NCI-H1436 (cell line): ENCODE data around the gene HES5.
"Not testable (repeated sequence)": the region's sequence is repeated elsewhere in the genome, so short reads cannot be mapped to it uniquely, and the experiment has no call there.

Source experiments
- DNase-seq: peaks from one replicate; lab custom pipeline; 2025; lab: John Stamatoyannopoulos, UW

The HES5 gene

DNA sequence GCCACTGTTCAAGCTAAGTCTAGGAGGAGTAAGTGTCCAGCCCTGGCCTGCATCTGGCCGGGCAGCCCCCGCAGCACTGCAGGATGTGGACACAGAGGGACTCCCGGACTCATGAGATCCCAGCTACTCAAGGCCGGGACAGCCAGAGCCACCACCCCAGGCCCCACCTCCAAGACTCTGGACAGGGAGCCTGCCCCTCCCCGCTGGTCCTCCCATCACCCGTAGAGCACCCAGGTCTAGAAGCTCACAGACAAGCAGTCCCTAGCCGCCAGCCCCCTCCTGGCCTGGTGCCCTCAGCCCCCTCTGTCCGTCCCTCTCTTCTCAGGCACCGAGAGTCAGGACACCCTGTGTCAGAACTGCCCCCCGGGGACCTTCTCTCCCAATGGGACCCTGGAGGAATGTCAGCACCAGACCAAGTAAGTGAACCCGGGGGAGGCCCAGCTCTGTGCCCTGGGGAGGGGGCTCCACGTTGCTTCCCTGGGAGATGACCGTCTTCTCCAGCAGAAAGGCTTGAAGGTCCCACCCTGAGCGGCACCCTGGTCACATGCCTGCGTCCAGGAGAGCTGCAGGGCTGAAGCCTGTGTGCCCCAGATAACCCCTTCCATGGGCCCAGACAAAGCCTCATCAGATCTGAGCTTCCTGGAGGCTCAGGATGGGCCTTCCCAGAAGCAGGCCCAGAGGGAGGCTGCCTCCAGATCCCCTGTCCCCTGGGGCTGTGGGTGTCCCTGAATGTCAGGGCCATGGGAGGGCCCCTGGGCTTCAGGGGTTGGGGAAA is 30.4 kb upstream of the HES5 start:
- DNase-seq: no peak

DNA sequence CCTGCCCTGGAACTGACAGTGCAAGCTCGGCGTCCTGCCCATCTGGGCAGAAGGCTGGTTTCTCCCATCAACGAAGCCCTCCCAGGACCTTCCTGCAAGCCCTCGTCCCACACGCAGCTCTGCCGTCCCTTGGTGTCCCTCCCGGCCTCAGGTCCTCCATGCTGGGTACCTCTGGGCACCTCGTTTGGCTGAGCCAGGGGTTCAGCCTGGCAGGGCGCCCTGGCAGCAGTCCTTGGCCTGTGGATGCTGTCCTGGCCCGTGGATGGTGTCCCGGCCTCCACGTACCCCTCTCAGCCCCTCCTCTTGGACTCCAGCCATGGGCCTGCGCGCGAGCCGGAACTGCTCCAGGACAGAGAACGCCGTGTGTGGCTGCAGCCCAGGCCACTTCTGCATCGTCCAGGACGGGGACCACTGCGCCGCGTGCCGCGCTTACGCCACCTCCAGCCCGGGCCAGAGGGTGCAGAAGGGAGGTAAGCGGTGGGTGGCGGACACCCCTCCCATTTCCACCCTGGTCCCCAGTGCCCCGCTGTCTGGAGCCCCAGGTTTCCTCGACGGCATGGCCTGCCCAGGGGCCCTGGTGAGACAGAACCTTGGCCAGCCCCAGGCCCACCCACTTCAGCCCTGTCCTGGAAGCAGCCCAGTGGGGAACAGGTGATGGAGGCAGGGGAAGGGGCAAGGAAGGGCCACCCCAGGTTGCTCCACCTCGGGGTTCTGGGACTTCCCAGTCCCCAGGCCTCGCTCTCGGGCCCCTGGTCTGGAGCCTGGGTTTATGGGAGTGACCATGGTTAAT is 29.6 kb upstream of the HES5 start:
- DNase-seq: no peak

DNA sequence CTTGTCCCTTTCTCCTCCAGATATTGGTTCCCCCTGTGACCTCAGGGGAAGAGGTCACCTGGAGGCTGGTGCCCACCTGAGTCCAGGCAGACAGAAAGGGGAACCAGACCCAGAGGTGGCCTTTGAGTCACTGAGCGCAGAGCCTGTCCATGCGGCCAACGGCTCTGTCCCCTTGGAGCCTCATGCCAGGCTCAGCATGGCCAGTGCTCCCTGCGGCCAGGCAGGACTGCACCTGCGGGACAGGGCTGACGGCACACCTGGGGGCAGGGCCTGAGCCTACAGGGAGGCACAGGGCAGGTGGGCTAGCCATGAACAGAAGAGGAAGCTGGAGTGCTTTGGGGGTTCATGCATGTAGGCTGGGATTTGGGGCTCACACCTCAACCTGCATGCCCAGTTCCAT is 28.8 kb upstream of the HES5 start:
- DNase-seq: no peak

DNA sequence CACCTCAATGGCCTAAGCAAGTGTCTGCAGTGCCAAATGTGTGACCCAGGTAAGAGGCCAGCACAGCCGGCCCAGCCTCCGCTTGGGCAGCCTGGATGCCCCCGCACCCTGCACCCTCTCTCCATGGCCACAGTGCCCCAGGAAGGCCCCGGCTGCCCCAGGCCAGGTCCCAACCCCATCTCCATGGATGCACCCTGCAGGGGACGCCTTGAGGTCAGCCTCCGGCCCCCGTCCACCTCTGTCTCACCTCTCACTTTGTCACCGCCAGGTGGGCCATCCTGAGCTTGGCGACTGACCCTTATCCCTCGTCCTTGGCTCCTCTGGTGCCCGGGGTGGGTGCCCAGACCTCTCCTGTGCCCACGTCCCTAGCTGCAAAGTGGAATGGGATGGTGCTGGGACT is 28.4 kb upstream of the HES5 start:
- no peak for DNase-seq

DNA sequence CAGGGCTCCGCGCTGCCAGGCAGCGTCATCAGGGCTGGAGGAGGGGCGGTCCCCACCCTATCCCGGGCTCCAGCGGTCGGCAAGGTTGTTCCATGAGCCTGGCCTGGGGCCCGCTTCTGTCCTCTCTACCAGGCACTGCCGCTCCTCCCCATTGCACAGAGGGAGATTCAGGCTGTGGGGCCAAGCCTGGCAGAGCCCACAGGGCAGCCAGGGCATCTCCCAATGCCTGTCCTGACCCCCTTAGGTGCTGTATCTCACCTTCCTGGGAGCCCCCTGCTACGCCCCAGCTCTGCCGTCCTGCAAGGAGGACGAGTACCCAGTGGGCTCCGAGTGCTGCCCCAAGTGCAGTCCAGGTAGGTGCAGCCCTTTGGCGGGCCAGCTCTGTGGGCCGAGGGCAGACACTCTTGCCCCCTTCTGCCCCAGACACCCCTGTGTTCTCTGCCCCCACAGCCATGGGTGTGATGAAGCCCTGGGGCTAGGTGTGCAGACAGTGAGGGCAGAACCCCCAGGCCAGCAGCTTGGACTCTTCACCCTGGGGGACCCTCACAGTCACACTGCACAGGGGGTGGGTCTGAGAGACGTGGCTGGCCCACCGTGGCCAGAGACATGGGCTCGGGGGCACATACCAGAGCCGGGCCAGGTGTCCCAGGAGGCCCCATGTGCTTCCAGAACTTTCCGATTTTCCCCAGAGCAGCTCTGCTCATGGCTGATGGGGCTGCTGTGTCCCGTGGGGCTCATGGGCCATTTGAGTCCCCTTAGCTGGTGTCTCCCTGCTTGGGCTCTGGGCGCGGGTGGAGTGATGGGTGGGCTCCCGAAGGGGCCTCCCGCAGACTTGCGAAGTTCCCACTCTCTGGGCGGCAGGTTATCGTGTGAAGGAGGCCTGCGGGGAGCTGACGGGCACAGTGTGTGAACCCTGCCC is 27.7 kb upstream of the HES5 start:
- no peak for DNase-seq

DNA sequence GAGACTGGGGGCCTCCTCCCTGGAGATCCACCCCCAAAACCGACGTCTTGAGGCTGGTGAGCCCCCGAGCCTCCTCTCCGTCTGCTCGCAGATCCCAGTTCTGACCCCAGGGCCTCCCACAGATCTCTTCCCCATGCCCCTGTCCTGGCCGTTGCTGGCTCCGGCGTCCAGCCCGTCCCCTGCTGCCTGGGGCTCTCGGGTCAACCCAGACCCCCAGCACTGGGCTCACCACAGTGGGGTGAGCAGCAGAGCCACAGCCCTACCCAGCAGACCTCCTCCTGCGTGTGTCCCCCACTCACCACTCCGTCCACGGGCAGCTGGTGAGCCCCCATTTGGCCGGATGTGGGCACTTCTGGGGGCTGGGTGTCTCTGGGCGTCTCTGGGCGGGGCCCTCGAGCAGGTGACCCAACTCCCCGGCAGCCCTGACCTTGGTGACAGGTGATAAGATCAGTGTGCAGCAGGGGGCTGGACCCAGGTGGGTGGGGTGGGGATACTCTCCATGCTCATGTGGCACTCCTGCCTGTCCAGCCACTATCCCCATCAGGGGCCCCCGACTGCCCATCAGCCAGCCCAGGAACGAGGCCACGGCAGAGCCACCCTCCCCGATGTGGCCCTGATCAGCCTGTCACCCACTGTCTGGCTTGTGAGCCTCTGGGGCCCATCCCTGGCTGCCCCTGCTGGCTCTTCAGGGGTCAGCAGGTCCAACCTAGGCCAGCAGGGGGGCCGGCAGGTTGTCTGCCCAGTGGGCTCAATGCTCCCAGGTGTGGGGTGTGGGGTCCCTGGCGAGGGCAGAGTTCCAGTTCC is 26.8 kb upstream of the HES5 start:
- DNase-seq: no peak

DNA sequence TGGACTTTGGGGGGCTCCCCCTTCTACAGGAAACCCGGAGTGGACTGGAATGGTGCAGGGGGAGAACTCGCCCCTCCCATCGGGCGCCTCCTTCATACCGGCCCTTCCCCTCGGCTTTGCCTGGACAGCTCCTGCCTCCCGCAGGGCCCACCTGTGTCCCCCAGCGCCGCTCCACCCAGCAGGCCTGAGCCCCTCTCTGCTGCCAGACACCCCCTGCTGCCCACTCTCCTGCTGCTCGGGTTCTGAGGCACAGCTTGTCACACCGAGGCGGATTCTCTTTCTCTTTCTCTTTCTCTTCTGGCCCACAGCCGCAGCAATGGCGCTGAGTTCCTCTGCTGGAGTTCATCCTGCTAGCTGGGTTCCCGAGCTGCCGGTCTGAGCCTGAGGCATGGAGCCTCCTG is 26.2 kb upstream of the HES5 start, which contains the start of gene TNFRSF14:
TNFRSF14 (plus strand) TSS at position 95 of the 401 bp plus-strand sequence; CDS start at position 389, 294 bp downstream.
- DNase-seq: no peak

DNA sequence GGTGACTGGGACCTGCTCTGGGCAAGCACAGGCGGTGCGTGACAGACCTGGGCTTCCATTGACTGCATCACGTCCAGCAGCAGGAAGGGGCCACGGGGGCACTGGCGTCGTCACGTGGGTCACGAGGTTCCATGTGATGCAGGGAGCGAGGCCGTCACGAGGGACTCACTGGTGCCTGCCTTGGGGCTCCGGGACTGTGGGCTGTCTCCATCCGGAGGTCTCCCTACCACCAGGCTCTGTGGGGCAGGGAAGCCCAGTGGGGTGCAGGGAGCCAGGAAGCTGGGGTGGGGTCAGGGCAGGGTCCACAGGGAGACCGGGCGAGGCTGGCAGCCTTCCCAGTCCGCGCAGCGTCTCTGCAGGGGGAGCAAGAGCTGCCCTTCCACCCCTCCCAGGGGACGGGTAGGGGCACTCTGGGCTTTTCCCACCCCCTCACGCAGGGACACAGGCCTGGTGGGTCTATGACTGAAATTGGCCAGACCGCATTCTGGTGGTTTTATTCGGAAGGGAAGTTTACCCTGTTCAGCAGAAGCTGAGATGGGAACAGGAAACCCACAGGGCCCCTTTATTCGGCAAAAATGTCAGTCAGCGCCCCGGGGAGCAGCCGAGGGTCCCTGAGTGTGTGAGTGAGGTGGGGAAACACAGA is 25.7 kb upstream of the HES5 start:
- no peak for DNase-seq

DNA sequence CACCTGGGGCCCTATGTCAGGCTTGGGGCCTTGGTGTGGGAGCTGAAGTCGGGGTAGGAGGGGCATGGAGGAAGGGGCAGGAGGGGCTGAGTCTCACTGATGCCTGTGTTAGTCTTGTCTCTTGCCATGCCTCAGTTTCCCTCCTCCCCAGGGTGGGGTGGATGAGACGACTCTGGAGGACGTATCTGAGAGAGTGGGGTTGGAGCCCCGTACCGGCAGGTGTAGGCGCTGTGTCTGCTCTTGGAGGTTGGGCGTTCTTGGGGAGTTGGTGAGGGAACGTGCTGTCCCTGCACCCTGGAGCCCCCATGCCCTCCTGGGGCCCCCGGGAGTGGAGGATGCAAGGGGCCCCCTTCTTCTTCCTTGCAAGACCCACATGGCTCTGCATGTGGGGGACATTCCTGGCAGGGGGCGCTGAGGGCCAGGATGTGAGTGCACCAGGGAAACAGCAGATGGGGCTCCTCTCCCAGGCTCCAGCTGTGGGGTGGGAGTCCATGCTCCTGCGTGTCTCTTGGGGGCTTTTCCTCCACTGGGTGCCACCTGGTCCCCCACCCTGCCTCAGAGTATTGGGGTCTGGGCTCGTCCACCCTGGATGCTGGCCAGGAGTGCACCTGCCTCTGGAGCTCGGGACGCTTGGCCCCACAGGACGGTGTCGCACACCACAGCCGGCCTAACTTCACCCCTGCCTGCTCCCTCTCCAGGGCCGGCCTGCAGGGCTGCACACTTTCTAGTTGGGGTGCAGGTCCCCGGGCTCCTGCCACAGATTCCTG is 24.7 kb upstream of the HES5 start:
- DNase-seq: no peak

DNA sequence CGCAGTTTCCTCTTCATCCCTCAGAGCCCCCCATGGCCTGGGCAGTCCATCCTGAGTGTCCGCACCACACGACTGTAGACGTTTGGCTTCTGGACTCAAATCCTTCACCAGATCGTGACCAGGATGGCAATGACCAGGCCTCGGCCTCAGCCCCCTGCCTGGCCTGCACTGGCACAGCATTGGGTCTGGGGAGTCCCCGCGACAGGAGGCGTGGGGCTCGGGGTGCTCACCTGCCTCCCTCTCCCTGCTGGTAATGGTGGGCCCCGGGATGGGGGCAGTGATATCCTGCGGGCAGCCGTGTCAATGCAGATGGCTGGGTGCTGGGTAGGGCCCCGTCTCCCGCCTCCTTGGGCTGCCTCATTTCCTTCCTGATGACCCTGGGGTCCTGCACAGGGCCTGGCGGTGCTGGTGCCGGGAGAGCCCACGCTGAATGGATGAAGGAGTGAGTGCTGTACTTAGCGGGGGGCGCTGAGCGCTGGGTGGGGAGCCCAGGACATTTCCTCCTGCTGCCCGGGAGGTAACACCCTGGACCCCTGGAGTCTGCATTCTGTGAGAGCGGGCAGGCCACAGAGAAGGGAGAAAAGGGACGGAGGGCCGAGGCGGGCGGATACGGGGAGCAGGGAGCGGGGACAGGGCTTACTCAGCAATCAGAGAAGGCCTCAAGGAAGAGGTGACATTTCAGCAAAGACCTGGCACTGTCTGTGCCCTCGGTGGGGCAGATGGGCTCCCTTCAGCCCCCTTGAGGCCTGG is 24.0 kb upstream of the HES5 start:
- no peak for DNase-seq

DNA sequence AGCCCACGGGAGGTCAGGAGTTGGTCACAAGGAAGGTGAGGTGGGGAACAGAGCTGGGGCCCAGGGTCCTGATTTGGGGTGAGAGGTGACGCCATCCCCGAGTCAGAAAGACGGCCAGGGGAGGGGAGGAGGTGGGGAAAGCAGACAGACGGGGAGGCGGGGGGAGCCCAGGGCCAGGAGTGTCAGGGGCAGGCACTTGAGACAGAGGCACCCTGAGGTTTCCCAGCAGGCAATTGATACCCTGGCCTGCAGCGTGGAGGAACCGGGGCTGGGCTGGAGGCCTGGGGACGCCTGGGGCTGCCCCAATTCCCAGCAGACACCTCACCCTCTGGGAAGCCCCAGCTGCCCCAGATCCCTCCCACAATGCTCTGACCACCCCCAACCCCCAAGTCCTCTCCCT is 23.0 kb upstream of the HES5 start:
- not testable (repeated sequence) for DNase-seq

DNA sequence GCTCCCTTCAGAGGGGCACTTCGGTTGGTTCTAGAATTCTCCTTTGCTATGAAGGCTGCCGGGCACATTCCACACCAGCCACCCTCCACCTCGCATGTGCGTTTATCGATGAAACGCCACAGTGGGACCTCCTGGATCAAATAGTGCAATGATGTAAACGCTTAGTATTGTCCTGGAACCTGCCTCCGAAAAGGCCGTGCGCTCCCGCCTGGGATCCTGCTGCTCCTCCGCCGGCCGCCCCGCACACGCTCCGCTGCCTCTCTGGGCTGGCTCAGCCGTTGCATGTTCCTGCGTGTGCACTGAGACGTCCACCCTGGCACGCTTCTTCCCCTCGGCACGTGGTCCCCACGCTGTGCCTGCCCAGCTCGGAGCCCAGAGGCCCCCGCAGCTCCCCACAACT is 22.1 kb upstream of the HES5 start:
- DNase-seq: no peak

DNA sequence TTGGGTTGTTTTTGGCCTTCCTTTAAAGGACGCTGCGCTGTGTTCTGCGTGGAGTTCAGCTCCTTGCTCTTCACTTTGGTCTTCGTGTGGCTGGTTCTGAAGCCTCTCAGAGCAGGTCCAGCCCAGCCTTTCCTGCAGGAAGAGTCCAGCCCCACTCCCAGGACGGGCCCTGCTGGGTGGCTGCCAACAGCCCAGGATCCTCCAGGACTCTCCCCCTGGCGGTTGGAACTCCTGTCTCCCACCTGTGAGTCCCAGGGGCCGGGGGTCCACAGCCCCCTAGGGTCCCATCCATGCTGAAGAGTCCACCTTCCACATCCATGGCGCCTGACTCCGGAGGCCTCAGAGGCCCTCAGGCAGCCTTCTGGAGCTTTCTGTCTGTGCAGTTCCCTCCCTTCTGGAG is 21.5 kb upstream of the HES5 start:
- DNase-seq: not testable (repeated sequence)

DNA sequence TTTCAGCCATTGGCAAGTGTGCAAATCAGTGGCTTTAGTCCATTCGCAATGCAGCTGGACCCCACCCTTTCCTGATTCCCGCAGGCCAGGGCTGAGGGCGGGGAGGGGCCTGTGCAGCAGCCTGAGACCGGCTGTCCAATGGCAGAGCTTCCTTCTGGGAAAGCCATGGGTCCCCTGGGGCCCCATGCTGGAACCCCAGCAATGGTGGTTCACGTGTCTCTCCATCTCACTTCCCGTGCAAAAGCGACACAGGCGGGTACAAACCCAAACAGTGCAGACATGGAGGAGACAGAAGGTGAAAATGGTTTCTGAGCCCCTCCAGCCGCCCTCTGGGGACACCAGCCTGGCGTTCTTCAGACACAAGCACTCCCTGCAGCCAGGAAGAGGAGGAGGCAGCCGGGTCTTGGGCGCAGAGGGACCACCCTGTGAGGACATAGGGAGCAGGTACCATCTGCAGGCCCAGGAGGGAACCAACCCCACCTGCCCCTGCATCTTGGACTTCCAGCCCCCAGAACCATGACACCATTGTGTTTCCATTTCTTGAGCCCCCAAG is 20.3 kb upstream of the HES5 start:
- DNase-seq: not testable (repeated sequence)

DNA sequence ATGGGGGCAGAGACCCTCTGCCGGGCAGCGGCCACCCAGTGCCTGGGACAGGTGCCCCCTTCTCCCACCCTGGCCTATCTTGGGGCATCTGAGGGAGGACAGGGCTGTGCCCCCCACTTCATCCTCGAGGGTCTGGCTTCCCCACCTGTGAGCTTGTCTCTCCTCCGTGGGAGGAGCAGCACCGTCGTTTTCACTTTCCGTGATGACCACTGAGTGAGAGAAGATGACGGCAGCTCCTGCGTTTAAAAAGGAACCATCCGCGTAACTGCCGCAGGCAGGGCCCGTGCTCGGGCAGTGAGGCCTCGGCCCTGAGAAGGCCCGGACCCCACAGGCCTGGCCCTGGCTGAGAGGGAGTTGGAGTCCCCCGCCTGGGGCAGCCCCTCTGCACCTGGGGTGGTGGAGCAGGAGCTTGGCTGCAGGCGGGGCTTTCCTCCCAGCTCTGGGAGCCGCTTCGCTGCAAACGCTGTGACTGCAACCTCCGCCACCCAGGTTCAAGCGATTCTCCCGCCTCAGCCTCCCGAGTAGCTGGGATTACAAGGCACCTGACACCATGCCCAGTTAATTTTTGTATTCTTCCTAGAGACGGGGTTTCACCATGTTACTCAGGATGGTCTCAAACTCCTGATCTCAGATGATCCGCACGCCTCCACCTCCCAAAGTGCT is 19.4 kb upstream of the HES5 start:
- DNase-seq: not testable (repeated sequence)

DNA sequence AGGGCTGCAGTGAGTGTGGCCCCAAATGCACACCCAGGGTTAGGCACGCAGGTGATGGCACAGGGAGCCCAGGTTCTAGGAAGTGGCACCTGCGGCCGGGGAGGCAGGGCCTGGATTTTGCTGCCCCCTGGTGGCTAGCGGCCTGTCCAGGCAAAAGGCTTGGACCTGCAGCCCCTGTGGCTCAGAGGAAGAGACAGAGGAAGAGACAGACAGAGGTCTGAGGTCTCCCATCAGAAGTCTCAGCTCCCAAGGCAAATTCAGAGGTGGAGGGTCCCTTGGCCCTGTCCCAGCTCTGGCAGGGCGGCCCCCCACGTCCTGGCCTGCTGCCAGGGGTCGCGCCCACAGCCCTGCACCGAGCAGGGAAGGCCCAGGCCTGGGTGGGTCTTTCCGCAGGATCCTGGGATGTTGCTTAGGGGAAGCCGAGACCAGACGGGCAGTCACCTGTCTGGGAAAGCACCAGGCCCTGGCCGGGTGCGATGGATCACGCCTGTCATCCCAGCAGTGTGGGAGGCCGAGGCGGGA is 18.1 kb upstream of the HES5 start:
- DNase-seq: peak; percentile 75

DNA sequence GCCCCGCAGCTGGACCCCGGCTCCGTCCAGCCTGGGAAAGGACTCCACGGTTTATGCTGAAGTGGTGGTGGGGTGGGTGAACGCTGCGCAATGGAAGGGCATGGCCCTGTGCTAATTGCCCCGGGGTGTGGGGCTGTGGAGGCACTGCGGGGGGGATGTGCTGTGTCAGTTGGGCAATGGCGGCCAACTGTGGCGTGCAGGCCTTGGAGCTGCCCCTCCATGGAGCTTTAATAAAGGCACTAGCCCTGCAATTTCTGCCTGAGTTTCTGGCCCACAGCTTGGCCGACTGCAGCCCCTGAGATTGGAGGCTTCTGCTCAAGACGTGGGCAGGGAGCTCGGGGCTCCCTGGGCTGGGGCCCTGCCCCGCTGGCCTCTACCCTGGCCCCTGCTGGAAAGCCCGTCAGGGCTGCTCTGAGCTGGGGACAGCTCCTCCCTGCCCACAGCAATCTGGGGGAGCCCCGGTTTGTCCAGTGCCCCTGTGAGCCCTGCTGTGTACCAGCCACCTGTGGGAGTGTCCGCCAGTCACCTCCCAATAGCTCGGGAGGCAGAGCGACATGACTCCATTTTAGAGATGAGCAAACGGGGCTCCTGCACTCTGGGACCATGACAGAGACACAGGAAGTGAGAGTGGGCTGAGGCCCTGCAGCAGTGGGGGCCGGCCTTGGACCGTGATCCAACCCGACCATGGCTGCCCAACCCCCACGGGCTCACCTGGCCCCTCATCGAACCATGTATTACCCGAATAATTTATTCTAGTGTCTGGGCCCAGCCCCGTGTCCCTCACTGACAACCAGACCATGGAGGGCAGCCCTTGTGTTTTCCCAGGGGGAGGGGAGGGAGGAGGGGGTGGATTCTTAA is 17.4 kb upstream of the HES5 start:
- no peak for DNase-seq
